ENCODE results near the gene CGN.

- no peak for TF ChIP-seq ZNF19 (tag by site-specific recombination; IDR thresholded peaks at IDR 0.05; ENCODE audit: low read depth)
- TF ChIP-seq CTCF (tag by site-specific recombination; IDR thresholded peaks at IDR 0.05): no peak
- no peak for TF ChIP-seq ZFP37 (tag by site-specific recombination; IDR thresholded peaks at IDR 0.05)
- TF ChIP-seq ZEB2 (tag by site-specific recombination; IDR thresholded peaks at IDR 0.05): no peak
- no peak for TF ChIP-seq ZNF335 (tag by site-specific recombination; conservative IDR thresholded peaks at IDR 0.05)
These were observed 4.9 kb downstream of the CGN start for GRCh38 chr1:151516031-151516511.

Data from HEK293 (cell line).